ENCODE data around the gene PHF21A.

Gene PHF21A

DNA sequence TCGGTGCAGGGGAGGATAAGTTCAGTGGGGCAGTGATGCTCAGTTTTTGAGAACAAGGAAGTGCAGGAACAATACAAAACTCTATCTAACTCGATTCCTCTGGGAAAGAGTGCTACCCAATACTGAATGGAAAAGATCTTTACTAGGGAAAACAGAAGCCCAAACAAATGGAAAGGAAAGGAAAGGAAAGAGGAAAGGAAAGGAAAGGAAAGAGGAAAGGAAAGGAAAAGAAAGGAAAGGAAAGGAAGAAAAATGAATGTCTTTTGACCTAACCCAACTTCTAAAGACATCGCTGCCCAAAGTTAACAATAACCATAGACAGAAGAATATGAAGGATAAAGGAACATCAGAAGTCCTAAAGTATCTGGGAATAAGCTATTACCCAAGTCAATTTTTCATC, 41.6 kb downstream of the PHF21A start:
- no peak overlapping the region for H3K4me3 ChIP-seq
- H3K27ac ChIP-seq, result no peak overlapping the region
- DNase-seq (ENCODE audit: low spot score), result no peak
- TF ChIP-seq, protein P1, sequence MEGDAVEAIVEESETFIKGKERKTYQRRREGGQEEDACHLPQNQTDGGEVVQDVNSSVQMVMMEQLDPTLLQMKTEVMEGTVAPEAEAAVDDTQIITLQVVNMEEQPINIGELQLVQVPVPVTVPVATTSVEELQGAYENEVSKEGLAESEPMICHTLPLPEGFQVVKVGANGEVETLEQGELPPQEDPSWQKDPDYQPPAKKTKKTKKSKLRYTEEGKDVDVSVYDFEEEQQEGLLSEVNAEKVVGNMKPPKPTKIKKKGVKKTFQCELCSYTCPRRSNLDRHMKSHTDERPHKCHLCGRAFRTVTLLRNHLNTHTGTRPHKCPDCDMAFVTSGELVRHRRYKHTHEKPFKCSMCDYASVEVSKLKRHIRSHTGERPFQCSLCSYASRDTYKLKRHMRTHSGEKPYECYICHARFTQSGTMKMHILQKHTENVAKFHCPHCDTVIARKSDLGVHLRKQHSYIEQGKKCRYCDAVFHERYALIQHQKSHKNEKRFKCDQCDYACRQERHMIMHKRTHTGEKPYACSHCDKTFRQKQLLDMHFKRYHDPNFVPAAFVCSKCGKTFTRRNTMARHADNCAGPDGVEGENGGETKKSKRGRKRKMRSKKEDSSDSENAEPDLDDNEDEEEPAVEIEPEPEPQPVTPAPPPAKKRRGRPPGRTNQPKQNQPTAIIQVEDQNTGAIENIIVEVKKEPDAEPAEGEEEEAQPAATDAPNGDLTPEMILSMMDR (IDR thresholded peaks at IDR 0.05), result no peak

DNA sequence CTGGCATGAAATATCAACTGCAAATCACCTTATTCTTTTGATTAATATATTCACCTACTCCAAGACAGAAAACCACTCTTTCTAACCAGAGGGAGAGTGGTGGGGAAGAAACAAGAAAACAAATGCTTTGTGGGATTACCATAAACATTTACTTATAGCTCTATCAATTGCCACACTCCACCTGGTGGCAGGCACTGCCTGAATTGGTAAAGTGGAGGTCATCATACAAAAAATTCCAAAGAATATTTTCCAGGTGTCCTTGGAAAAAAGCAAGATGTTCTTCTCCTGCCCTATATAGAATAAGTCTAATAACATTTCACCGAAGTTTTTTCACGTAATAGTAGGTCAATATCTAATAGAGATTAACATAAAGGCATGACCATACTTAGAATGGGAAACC, 45.3 kb downstream of the PHF21A start:
- H3K4me3 ChIP-seq, result no peak overlapping the region
- DNase-seq (ENCODE audit: low spot score), result no peak
- TF ChIP-seq, protein P1 (IDR thresholded peaks at IDR 0.05), result no peak
- no peak overlapping the region for H3K27ac ChIP-seq

- Histone ChIP-seq H3K27ac (no peak overlapping the region), H3K4me3 (no peak overlapping the region)
- DNase-seq (ENCODE audit: low spot score), result no peak
- TF ChIP-seq, protein P1 (IDR thresholded peaks at IDR 0.05), result no peak
Observed at GRCh38 chr11:46075168-46075567, 46.1 kb downstream of the PHF21A start.

GRCh38 chr11:46073632-46074031, 47.6 kb downstream of the PHF21A start:
- Histone ChIP-seq H3K4me3 (no peak overlapping the region), H3K27ac (no peak overlapping the region)
- no peak for DNase-seq (ENCODE audit: low spot score)
- TF ChIP-seq, protein P1 (IDR thresholded peaks at IDR 0.05), result no peak

- TF ChIP-seq, protein P1 (IDR thresholded peaks at IDR 0.05), result no peak
Observed at GRCh38 chr11:46072172-46072964, 48.9 kb downstream of the PHF21A start.

DNA sequence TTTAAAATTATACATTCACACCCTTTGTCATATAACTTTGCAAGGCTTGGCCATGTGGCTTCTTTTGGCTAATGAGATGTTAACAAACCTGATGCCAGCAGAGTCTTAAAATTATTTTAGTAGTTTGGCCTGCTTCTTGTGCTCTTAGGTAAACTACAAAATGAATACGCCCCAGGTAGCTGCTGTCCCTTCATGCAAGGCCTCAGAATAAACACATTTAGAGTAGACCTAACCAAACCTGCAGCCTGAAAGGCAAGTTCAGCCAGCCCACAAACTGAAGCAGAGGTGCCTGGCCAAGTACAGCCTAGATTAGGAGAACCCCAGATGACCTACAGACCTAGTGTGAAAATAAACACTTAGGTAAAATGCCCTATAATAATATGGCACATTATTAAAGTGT, 50.2 kb downstream of the PHF21A start:
- TF ChIP-seq, protein P1 (IDR thresholded peaks at IDR 0.05), result no peak
- DNase-seq (ENCODE audit: low spot score), result no peak
- Histone ChIP-seq H3K4me3 (no peak overlapping the region), H3K27ac (no peak overlapping the region)

More at GRCh38 chr11:46072172-46072964, 48.9 kb downstream of the PHF21A start:
- H3K27ac ChIP-seq, result no peak overlapping the region
- no peak overlapping the region for H3K4me3 ChIP-seq
- no peak for DNase-seq (ENCODE audit: low spot score)

GRCh38 chr11:46069595-46069994, 51.7 kb downstream of the PHF21A start:
- no peak overlapping the region for H3K4me3 ChIP-seq
- TF ChIP-seq, protein P1 (IDR thresholded peaks at IDR 0.05), result no peak
- DNase-seq (ENCODE audit: low spot score), result no peak
- H3K27ac ChIP-seq, result no peak overlapping the region

Measured in coronary artery (tissue), 2 donors.